ENCODE results near the gene RNF145. TPM values are rescaled to one million over a fixed set of nuclear protein-coding genes. Genes with fewer than 3 reads are reported as not detected.

Gene RNF145
- total RNA-seq, 2 experiments from 2014 or later, result 102 to 107 TPM

DNA sequence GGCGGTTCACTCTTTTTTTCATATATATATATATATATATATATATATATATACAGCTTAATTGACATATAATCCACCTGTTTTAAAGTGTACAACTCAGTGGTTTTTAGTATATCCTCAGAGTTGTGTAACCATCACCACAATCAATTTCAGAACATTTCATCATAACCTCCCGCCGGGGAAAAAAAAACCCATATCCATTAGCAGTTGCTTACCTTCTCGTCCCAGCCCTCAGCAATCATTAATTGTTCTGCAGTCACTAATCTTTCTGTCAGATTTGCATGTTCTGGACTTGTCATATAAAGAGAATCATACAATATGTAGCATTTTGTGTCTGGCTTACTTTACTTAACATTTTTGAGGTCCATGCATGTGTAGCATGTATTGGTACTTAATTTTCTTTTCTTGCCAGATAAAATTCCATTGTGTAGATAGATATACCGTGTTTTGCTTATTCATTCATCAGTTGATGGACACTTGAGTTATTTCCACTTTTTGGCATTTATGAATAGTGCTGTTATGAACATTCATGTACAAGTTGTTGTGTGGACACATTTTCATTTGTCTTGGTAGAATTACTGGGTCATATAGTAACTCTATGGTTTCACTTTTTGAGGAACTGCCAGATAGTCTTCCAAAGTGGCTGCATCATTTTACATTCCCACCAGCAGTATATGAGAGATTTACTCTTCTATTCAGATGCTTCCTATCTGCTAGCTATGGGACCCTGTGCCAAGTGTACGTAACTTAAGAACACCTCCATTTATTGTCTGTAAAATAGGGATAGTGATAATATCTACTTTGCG is 3.5 kb upstream of the RNF145 start:
- ATAC-seq (ENCODE audit: low read depth) (no peak), DNase-seq (no peak)
- H3K36me3 Mint-ChIP-seq, result peaks cover 8% of the 10 kb centered on the region
- no peak overlapping the region for H3K4me3 Mint-ChIP-seq
- H3K27me3 Mint-ChIP-seq, result no peaks in the 10 kb centered on the region
- H3K27ac Mint-ChIP-seq, result no peak overlapping the region
- POLR2A ChIA-PET, result no interaction called here
- H3K9me3 Mint-ChIP-seq, result no peaks in the 10 kb centered on the region
- H3K4me1 Mint-ChIP-seq, result peaks cover 26% of the 10 kb centered on the region

DNA sequence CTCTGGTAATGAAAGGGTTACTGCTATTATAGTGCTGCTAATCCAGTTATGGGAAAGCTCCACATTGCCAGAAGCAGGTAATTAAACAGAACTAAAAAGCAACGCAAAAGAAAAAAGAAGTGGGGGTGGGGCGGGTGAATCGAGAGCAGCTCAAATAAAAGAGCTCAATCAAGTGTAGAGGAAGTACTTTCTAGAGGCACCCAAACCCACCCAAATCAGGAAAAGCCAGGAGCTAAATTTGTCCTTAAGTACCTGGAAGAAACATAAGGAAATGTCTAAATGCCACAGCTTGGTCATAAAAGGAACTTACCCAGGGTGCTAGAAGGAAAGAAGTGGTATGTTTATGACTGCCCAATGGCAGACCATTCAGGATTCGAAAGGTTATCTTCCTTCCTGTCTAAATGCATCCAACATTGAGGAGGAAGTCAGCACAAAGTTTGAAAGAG is 2.4 kb upstream of the RNF145 start:
- POLR2A ChIA-PET, result no interaction called here
- no peaks in the 10 kb centered on the region for H3K27me3 Mint-ChIP-seq
- H3K27ac Mint-ChIP-seq, result no peak overlapping the region
- DNase-seq (no peak), ATAC-seq (ENCODE audit: low read depth) (no peak)
- no peaks in the 10 kb centered on the region for H3K9me3 Mint-ChIP-seq
- H3K36me3 Mint-ChIP-seq, result peaks cover 10% of the 10 kb centered on the region
- peak overlapping the region; percentile 26 for H3K4me3 Mint-ChIP-seq
- peaks cover 28% of the 10 kb centered on the region for H3K4me1 Mint-ChIP-seq

DNA sequence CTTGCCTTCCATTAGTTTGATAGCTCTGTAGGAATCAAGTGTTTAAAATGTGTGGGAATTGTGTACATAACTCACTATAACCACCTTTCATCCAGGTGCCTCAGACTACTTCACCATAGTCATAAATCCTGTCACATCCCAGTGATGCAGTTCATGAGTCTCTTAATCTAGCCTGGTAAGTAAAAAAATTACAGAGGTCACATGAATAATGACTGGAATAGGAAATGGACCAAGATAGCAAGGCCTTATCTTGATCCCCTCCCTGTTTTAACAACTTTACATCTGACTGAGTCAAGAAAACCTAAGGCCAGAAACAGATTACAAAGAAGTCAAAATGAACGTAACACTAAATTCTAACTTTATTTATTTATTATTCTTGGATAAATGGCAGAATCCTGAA is 1.5 kb upstream of the RNF145 start:
- H3K27ac Mint-ChIP-seq, result peak overlapping the region; percentile 37
- DNase-seq, result no peak
- peak overlapping the region; percentile 88 for H3K4me3 Mint-ChIP-seq
- POLR2A ChIA-PET, result no interaction called here
- no peak for ATAC-seq (ENCODE audit: low read depth)
- no peaks in the 10 kb centered on the region for H3K9me3 Mint-ChIP-seq
- H3K4me1 Mint-ChIP-seq, result peaks cover 35% of the 10 kb centered on the region
- peaks cover 15% of the 10 kb centered on the region for H3K36me3 Mint-ChIP-seq
- H3K27me3 Mint-ChIP-seq, result no peaks in the 10 kb centered on the region

DNA sequence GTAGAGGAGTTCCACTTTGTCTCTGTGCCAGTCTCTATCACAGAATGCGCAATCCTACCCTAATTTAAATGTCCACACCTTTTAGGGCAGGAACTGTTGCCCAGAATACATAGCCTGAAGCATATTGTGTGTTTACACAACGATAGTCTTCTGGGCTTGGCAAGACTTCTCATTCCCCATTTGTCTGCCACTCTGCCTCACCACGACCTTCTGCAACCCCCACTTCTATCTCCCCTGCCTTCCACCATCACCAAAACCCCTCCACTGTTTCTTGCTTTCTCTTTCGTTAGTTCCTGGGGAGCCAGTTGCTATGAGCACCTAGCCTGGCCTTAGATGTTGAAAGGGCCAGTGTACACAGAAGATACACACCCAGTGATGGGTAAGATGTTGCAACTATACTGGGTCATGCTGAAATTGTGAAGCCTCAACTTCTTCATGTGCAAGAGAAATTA is 883 bp upstream of the RNF145 start:
- Mint-ChIP-seq H3K27ac (peak overlapping the region; percentile 92), H3K27me3 (no peaks in the 10 kb centered on the region), H3K4me1 (peaks cover 40% of the 10 kb centered on the region), H3K36me3 (peaks cover 15% of the 10 kb centered on the region), H3K9me3 (no peaks in the 10 kb centered on the region), H3K4me3 (peak overlapping the region; percentile 88)
- no peak for DNase-seq
- POLR2A ChIA-PET, result no interaction called here
- ATAC-seq (ENCODE audit: low read depth), result no peak

DNA sequence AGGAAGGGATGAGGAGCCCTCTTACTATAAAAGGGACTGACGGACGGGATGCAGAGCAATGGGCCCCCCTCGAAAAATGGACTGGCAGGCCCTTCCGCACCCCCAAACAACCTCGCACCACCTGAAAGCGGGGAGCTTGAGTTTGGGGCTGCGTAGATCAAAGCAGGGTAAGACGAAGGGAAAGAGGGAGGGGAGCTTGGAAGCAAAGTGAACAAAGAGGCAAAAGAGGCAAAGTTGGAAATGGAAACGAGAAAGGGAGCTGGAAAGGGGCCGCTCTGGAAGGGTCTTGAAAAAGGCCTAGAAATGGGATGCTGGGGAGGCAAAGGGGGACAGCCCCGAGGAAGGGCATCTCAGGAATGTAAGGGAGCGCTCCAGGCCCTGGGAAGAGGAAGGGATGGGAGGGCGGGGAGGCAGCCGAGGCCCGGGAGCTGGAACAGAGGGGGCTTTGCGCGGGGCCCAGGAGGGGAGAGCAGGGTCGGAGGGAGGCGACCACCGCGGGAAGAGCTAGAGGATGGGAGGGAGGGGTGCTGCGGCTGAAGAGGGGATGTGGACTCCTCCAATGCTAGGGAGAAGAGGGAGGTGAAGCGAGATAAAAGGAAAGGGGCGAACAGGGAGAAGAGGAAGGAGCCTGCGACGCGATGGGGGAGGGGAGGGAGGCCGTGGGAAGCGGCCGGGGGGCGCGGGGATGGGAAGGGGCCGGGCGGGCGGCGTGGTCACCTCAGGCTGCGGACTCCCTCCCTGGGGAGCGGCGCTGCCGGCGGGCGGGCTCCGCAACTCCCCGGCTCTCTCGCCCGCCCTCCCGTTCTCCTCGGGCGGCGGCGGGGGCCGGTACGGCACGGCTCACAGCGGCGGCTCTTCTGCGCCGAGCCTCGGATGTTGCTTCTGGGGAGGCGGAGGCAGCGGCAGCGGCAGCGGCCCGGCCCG is 577 bp downstream of the RNF145 start:
- no peaks in the 10 kb centered on the region for H3K27me3 Mint-ChIP-seq
- no peaks in the 10 kb centered on the region for H3K9me3 Mint-ChIP-seq
- DNase-seq, result no peak
- peak overlapping the region; percentile 88 for H3K4me3 Mint-ChIP-seq
- peak; percentile 19 for ATAC-seq (ENCODE audit: low read depth)
- POLR2A ChIA-PET, result interaction anchor here (0.9 to 3.1 kb wide), 9 partner anchors 11 to 1211 kb away, joined by 3 to 32 read pairs (median 8); partner anchors contain the start of gene SLU7
- peaks cover 17% of the 10 kb centered on the region for H3K36me3 Mint-ChIP-seq
- H3K4me1 Mint-ChIP-seq, result peaks cover 43% of the 10 kb centered on the region
- peak overlapping the region; percentile 98 for H3K27ac Mint-ChIP-seq

DNA sequence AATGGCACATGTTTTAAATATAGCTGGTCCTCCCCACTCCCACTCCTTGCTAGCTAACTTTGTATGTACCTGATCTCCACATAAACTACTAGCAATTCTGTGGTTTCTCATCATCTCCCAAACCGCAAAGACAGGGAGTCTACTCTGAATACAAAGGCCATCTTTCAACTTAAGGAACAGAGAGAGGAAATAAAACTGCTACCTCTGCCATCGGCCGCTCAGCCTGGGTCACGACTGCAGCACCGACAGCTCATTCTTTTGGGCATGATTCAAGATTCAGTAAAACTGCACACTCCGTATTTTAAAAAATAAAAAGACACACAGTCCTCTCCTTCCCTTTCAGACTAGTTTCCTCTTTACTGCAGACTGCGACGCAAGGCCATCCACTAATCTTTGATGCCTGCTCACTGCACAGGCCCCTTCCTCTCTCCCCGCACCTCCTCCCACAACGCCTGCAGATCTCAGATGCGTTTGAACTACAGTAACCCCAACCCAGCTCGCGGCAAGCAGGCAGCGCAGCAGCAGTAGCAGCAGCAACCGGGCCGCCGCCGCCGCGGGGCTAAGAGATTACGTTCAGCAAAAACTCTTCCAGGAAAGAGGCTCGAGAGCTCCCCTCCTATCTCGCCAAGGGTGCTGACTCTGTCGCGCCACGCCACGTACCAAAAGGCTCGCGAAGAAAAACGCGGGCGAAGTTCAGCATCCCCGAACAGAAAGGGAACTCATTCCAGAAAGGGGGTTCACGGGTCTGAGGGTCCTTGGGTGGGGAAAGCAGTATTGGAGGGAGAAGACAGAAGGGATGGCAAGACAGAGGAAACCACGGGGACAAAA is 1.5 kb downstream of the RNF145 start:
- peak; percentile 60 for ATAC-seq (ENCODE audit: low read depth)
- POLR2A ChIA-PET, result interaction anchor here (0.8 to 3.1 kb wide), 11 partner anchors 10 to 1212 kb away, joined by 3 to 32 read pairs (median 4); partner anchors contain the start of gene SLU7
- H3K4me1 Mint-ChIP-seq, result peaks cover 46% of the 10 kb centered on the region

DNA sequence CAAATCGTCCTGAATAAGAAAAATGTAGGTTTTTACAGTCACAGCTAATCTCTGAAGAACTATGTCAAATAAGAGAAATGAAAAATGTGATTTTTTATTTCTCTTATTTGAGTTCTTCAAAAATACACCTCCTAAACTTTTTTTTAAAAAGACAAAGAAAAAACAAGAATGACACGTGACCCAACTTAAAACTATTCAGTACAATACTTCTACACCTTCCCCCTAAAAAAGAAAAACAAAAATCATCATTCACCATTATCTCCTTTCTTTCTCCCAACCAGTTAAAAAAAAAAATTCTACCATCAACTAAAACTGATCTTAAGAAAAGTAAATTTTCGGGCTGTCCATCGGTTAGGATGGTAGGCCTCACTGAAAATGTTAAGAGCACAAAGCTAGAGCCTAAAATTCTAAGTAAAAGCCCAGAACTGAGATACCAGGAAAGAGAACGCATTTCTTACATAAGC is 2.1 kb downstream of the RNF145 start:
- DNase-seq (no peak), ATAC-seq (ENCODE audit: low read depth) (peak; percentile 8)
- H3K36me3 Mint-ChIP-seq, result peaks cover 27% of the 10 kb centered on the region
- no peaks in the 10 kb centered on the region for H3K27me3 Mint-ChIP-seq
- H3K4me3 Mint-ChIP-seq, result peak overlapping the region; percentile 88
- H3K4me1 Mint-ChIP-seq, result peaks cover 44% of the 10 kb centered on the region
- H3K9me3 Mint-ChIP-seq, result no peaks in the 10 kb centered on the region
- peak overlapping the region; percentile 98 for H3K27ac Mint-ChIP-seq
- POLR2A ChIA-PET, result interaction anchor here (0.8 to 3.1 kb wide), 9 partner anchors 9 to 1212 kb away, joined by 3 to 32 read pairs (median 8); partner anchors contain the start of gene SLU7

More for the DNA sequence above, 1.5 kb downstream of the RNF145 start:
- Mint-ChIP-seq H3K36me3 (peaks cover 22% of the 10 kb centered on the region), H3K4me3 (peak overlapping the region; percentile 88), H3K9me3 (no peaks in the 10 kb centered on the region), H3K27me3 (no peaks in the 10 kb centered on the region), H3K27ac (peak overlapping the region; percentile 98)
- peak; percentile 79 for DNase-seq

DNA sequence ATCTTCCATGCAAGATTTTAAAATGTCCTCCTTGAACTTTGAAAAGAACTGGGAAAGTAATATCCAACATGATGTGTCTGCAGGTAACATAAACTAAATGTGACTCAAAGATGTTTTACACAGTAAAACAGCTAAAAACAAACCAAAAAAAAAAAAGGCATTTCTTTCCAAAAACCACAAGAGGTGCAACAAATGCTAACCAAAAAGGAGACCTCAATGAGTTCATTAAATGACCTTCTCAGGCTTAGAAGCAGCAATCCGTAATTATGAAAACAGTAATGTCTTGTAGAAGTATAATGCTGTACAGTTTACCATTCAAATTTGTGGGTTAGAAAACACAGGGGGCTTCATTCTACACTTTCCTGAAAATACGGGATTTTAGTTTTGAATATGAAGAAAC is 2.5 kb downstream of the RNF145 start:
- ATAC-seq (ENCODE audit: low read depth) (no peak), DNase-seq (no peak)
- peak overlapping the region; percentile 88 for H3K4me3 Mint-ChIP-seq
- peaks cover 43% of the 10 kb centered on the region for H3K4me1 Mint-ChIP-seq
- H3K27ac Mint-ChIP-seq, result peak overlapping the region; percentile 98
- no peaks in the 10 kb centered on the region for H3K27me3 Mint-ChIP-seq
- H3K9me3 Mint-ChIP-seq, result no peaks in the 10 kb centered on the region
- POLR2A ChIA-PET, result interaction anchor here (1.7 to 3.1 kb wide), 3 partner anchors 9 to 57 kb away, joined by 8 to 32 read pairs (median 12); no protein-coding TSS in a partner anchor
- peaks cover 28% of the 10 kb centered on the region for H3K36me3 Mint-ChIP-seq

DNA sequence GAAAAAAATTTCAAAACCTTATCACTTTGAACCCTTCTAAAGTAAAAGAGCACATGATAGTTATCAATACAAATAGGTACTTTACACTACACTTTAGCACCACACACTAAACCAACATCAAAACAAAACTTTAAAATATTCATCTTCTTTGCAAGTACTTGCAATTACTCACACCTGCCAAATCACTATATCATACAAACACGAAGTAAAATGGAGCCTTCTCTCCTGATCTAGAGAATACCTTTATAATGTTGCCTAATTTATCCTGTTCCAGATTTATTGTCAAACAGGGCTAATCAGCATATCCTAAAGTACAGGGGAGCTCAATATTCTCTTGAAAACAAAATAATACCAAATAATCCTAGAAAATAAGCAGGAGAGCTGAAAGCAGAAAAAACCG is 3.0 kb downstream of the RNF145 start:
- POLR2A ChIA-PET, result interaction anchor here (1.2 to 3.1 kb wide), 2 partner anchors 8 to 9 kb away, joined by 3 to 32 read pairs; no protein-coding TSS in a partner anchor
- no peak for ATAC-seq (ENCODE audit: low read depth)
- H3K36me3 Mint-ChIP-seq, result peaks cover 29% of the 10 kb centered on the region
- peak overlapping the region; percentile 88 for H3K4me3 Mint-ChIP-seq
- H3K27ac Mint-ChIP-seq, result peak overlapping the region; percentile 98
- H3K9me3 Mint-ChIP-seq, result no peaks in the 10 kb centered on the region
- peaks cover 39% of the 10 kb centered on the region for H3K4me1 Mint-ChIP-seq
- no peaks in the 10 kb centered on the region for H3K27me3 Mint-ChIP-seq
- no peak for DNase-seq

DNA sequence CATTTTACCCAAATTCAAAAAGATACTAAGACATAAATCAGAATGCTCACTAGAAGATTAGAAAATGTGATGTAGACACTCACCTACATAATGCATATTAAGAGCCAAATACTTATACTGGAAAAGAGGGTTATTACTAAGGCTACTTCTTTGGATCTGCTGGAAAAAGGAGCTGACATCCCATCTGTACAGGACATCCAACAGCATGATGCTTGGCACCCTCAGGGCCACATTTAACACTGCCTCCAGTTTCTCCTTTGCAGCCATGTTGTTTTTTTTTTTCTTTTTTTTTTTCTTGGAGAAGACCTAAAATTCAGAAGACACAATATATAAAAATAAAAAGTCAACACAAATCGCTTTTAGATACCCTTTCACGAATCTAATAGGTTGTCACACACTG is 6.0 kb downstream of the RNF145 start:
- POLR2A ChIA-PET, result no interaction called here
- no peak for DNase-seq
- peaks cover 37% of the 10 kb centered on the region for H3K4me1 Mint-ChIP-seq
- no peaks in the 10 kb centered on the region for H3K9me3 Mint-ChIP-seq
- peaks cover 31% of the 10 kb centered on the region for H3K36me3 Mint-ChIP-seq
- H3K27ac Mint-ChIP-seq, result no peak overlapping the region
- no peaks in the 10 kb centered on the region for H3K27me3 Mint-ChIP-seq
- H3K4me3 Mint-ChIP-seq, result no peak overlapping the region
- no peak for ATAC-seq (ENCODE audit: low read depth)

DNA sequence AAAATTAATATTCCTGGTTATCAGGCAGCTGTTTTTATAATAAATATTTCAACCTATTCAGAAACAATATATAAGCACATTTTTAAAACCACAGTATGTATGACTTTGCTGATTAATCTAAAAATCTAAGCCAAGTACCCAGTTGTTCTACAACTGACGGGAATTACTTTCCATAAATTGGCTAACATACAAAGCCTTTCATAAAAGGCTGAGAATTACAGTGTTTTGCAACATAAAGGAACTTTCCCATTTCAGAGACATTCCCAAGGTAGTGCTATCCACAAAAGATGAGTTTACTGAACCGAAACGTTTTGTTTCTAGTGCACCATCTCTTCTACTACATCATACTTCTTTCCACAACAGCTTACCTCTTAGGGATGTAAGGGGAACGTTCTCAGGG is 7.2 kb downstream of the RNF145 start:
- ATAC-seq (ENCODE audit: low read depth), result no peak
- POLR2A ChIA-PET, result no interaction called here
- no peak for DNase-seq
- Mint-ChIP-seq H3K4me3 (no peak overlapping the region), H3K36me3 (peaks cover 27% of the 10 kb centered on the region), H3K9me3 (no peaks in the 10 kb centered on the region), H3K27me3 (no peaks in the 10 kb centered on the region), H3K4me1 (peaks cover 39% of the 10 kb centered on the region), H3K27ac (no peak overlapping the region)

DNA sequence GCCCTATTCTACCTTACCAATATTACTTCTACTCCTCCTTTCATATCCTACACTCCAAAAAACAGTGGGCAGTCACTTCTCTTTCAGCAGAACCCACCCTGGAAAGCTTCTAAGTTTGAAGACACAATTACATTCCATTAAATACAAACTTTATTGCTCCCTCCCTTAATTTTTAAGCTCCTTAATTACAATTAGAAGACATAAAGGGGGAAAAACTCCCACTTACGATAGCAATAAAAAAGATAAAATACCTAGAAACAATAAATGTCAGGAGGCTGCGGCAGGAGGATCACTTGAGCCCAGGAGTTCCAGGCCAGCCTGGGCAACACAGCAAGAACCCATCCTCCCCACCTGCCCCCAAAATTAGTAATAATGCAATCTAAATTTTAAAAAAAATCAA is 9.6 kb downstream of the RNF145 start:
- Mint-ChIP-seq H3K36me3 (peaks cover 42% of the 10 kb centered on the region), H3K27me3 (no peaks in the 10 kb centered on the region), H3K4me1 (peaks cover 35% of the 10 kb centered on the region), H3K27ac (peak overlapping the region; percentile 7), H3K4me3 (no peak overlapping the region), H3K9me3 (no peaks in the 10 kb centered on the region)
- POLR2A ChIA-PET, result interaction anchor here (3.9 kb wide), 1 partner anchor 8 kb away, joined by 32 read pairs; no protein-coding TSS in a partner anchor
- ATAC-seq (ENCODE audit: low read depth) (no peak), DNase-seq (no peak)

Measured in activated naive CD8-positive, alpha-beta T cell treated with anti-CD3 and anti-CD28 coated beads, Interleukin-2, amount 10 ng/mL, durations not matched to agents 7 days and 5 days (primary cell).